A549 (cell line): ENCODE results near the gene HOXD10. TPM values are rescaled to one million over a fixed set of nuclear protein-coding genes. Genes with fewer than 3 reads are reported as not detected.

Experiments
- ATAC-seq, 2 experiments: fragments of 200-7000 bp in 1 of 2; fragments of >200 bp in 1 of 2; cut with Nextera tagmentation in 1 of 2; cut with Tn5 transposase in 1 of 2; 3 replicates each; pipeline versions ENCODE4 v1.8.0 to v1.9.1; 2018 to 2020; ENCODE audit warnings: mild to moderate bottlenecking in 1 of 2, moderate library complexity in 1 of 2
- CTCF ChIA-PET: fragments of 300-600 bp; sonication (Branson Sonifier 250); formaldehyde crosslinking; extraction: SDS; loops from one replicate; lab custom pipeline; 2021; ENCODE audit warnings: antibody characterized with exemption, inconsistent platforms; lab: Yijun Ruan, JAX
- POLR2A ChIA-PET: fragments of 350-600 bp; formaldehyde crosslinking; extraction: SDS; loops from one replicate; lab custom pipeline; 2021; ENCODE audit warnings: antibody characterized with exemption, inconsistent platforms; lab: Yijun Ruan, JAX
- DNase-seq, 2 experiments: peaks; one replicate each; pipeline versions ENCODE4 v3.0.0 to v3.0.0-alpha.2; 2011 to 2016; ENCODE audit warnings: low read depth in 1 of 2, low spot score in 1 of 2
- FAIRE-seq: peaks from 2 replicates; lab custom pipeline; 2011; peaks lifted over from hg19 to GRCh38; lab: Jason Lieb, UNC
- H3K27ac ChIP-seq, 2 experiments: fragments of >200 bp; sonication (Bioruptor Twin); formaldehyde crosslinking; 3 replicates each; pipeline ENCODE4 v1.5.1; 2016 to 2017
- H3K4me1 ChIP-seq: fragments of >200 bp; sonication (Bioruptor Twin); formaldehyde crosslinking; 3 replicates; pipeline ENCODE4 v1.6.1; 2016
- H3K4me2 ChIP-seq: fragments of >200 bp; sonication (Bioruptor Twin); formaldehyde crosslinking; 3 replicates; pipeline ENCODE4 v1.6.1; 2016
- H3K4me3 ChIP-seq: fragments of >200 bp; sonication (Bioruptor Twin); formaldehyde crosslinking; 3 replicates; pipeline ENCODE4 v1.5.1; 2016
- H3K9me3 ChIP-seq: fragments of >200 bp; sonication (Bioruptor Twin); formaldehyde crosslinking; 3 replicates; pipeline ENCODE4 v1.6.1; 2016
- BHLHE40 ChIP-seq: IDR thresholded peaks from 2 replicates; pipeline ENCODE4 v1.6.1; 2012; ENCODE audit warnings: low read depth, low read length, inconsistent platforms
- CBX8 ChIP-seq: fragments of 200-600 bp; sonication (generic); IDR thresholded peaks from 2 replicates; pipeline ENCODE4 v1.6.1; 2016
- HDAC2 ChIP-seq: fragments of 200-600 bp; sonication (generic); IDR thresholded peaks from 2 replicates; pipeline ENCODE4 v1.6.1; 2016
- HMGXB4 ChIP-seq: fragments of 250-450 bp; sonication (Bioruptor Pico); IDR thresholded peaks from 2 replicates; pipeline ENCODE4 v1.5.0; 2021; ENCODE audit warnings: mild to moderate bottlenecking, moderate library complexity, borderline replicate concordance
- HOXB5 ChIP-seq: fragments of 250-450 bp; sonication (Bioruptor Pico); IDR thresholded peaks from 2 replicates; pipeline ENCODE4 v1.5.0; 2020; ENCODE audit warnings: mild to moderate bottlenecking, moderate library complexity
- JUN ChIP-seq, 2 experiments: fragments of >200 bp; sonication (Bioruptor Twin); formaldehyde crosslinking; IDR thresholded peaks; 2 replicates in 1 of 2; 3 replicates in 1 of 2; pipeline ENCODE4 v1.6.1; 2016 to 2017
- KDM5A ChIP-seq: fragments of 200-600 bp; sonication (generic); IDR thresholded peaks from 2 replicates; pipeline ENCODE4 v1.6.1; 2016; ENCODE audit warnings: antibody characterized with exemption, mild to moderate bottlenecking
- MAFK ChIP-seq: fragments of 450-650 bp; IDR thresholded peaks from 2 replicates; pipeline ENCODE4 v1.6.1; 2014; ENCODE audit not compliant: partially characterized antibody
- PHF8 ChIP-seq: fragments of 200-600 bp; sonication (generic); IDR thresholded peaks from 2 replicates; pipeline ENCODE4 v1.6.1; 2016; ENCODE audit warnings: low read depth, mild to moderate bottlenecking, antibody characterized with exemption, moderate library complexity, borderline replicate concordance
- POLR2A ChIP-seq: IDR thresholded peaks from 2 replicates; pipeline ENCODE4 v1.6.1; 2012; ENCODE audit warnings: mild to moderate bottlenecking, low read length
- RAD21 ChIP-seq, 2 experiments: fragments of >200 bp in 1 of 2; sonication (Bioruptor Twin) in 1 of 2; formaldehyde crosslinking in 1 of 2; IDR thresholded peaks in 1 of 2; conservative IDR thresholded peaks in 1 of 2; 2 replicates in 1 of 2; 3 replicates in 1 of 2; pipeline ENCODE4 v1.6.1; 2012 to 2018; ENCODE audit warnings: inconsistent platforms in 1 of 2
- RCOR1 ChIP-seq: fragments of 150-350 bp; IDR thresholded peaks from 2 replicates; pipeline ENCODE4 v1.6.1; 2014; ENCODE audit warnings: antibody characterized with exemption, low read length, low read depth
- SMC3 ChIP-seq: fragments of >200 bp; sonication (Bioruptor Twin); formaldehyde crosslinking; IDR thresholded peaks from 3 replicates; pipeline ENCODE4 v1.6.1; 2018; ENCODE audit warnings: inconsistent platforms
- ZC3H11A ChIP-seq: fragments of 450-650 bp; IDR thresholded peaks from 2 replicates; pipeline ENCODE4 v1.6.1; 2014; ENCODE audit warnings: antibody characterized with exemption, mild to moderate bottlenecking
- ZSCAN20 ChIP-seq: fragments of 250-450 bp; sonication (Bioruptor Pico); IDR thresholded peaks from 2 replicates; pipeline ENCODE4 v1.8.0; 2022; ENCODE audit warnings: mild to moderate bottlenecking, moderate library complexity
- WGBS: methylation state at CpG from one replicate; pipeline ENCODE4 v1.1.6; 2017; ENCODE audit errors: missing lambda C conversion rate; 5-methylcytosine and 5-hydroxymethylcytosine counted together
- polyA plus RNA-seq, 4 experiments: library from polyadenylated mRNA; depleted of rRNA in 3 of 4; stranded (reverse); fragments of >200 nt; fragmentation: RNase III in 1 of 4; extraction: RNeasy Plus Mini Kit Qiagen cat#74134 plus additional on column Dnase treatment in 1 of 4; gene quantifications; 2 replicates in 3 of 4; 3 replicates in 1 of 4; pipeline ENCODE4 v1.2.3, GENCODE V29; 2011 to 2017
- TF ChIP-seq, protein P1 (sequence below): fragments of 250-450 bp; sonication (Bioruptor Pico); IDR thresholded peaks from 2 replicates; pipeline ENCODE4 v1.5.0; 2020; ENCODE audit warnings: low read depth, mild to moderate bottlenecking, moderate library complexity
- TF ChIP-seq, protein P2 (sequence below): fragments of 200-600 bp; sonication (generic); IDR thresholded peaks from 2 replicates; pipeline ENCODE4 v1.6.1; 2016; ENCODE audit warnings: antibody characterized with exemption, mild to moderate bottlenecking, moderate library complexity
- TF ChIP-seq, protein P3 (sequence below): fragments of >200 bp; sonication (Bioruptor Twin); formaldehyde crosslinking; IDR thresholded peaks from 3 replicates; pipeline ENCODE4 v1.6.1; 2016

HOXD10 gene
- polyA plus RNA-seq, 2 of the 4 experiments (the other 2 are of a cell fraction) = 4.3 to 4.8 TPM

GRCh38 chr2:176127774-176128072, 11.1 kb downstream of the HOXD10 start:
- Histone ChIP-seq H3K4me1 (0 out of 3 replicates have a peak, but pooled peaks cover 3% of the 10 kb centered on the region), H3K9me3 (no peaks in the 10 kb centered on the region), H3K4me3 (no peak overlapping the region), H3K27ac (no peak overlapping the region), H3K4me2 (no peak overlapping the region)
- FAIRE-seq (no peak), DNase-seq (no peak), ATAC-seq (no peak)
- CTCF ChIA-PET = interaction anchor here (0.7 to 9.5 kb wide), 32 partner anchors 11 to 1206 kb away, joined by 3 to 139 read pairs (median 6); partner anchors contain the start of gene HOXD10
- TF ChIP-seq RCOR1 (no peak), POLR2A (no peak), PHF8 (no peak), SMC3 (no peak)
- 74% methylated on average over 4 of the region's 4 CpGs for WGBS
- POLR2A ChIA-PET = no interaction called here

DNA sequence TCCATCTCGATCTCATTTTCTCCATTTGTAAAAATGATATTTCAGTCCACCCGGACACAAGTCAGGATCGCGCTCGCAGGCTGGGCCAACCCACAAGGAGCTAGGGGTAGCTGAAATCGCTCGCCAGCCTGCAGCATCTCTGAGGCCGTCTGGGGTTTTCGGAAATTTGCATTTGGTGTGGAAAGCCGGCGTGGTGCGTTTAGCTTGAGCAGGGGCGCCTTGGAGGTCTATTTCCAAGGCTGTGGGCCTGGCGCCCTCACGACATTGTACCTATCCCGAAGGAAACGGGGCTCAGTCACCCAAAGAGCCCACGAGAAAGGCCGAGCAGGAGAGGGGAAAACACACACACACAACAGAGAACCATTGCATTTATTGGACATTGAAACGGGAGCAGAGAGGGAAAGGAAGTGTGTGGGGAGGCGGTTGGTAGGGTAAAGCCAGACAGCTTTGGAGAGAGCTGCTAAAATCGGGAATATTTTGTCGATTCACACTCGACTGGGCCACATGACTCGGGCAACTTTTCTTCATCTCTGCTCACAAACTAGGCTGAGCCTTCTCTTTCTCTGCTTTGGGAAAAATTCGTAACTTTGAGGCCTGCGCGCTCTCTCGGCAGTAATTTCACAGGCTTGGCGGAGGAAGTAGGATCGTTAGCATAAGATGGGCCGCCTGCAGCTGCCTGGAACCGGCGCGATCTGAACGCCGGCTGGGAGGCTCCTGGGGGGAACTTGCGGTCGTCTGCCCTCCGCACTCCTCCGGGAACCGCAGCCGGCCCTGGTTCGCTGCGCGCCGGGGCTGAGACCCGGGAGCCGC, 11.8 kb downstream of the HOXD10 start:
- no peak for DNase-seq
- Histone ChIP-seq H3K4me2 (no peak overlapping the region; the same call in 2 of the 3 replicates), H3K4me1 (0 out of 3 replicates have a peak, but pooled peaks cover 3% of the 10 kb centered on the region), H3K9me3 (no peaks in the 10 kb centered on the region)
- ATAC-seq = no peak
- no peak for FAIRE-seq
- POLR2A ChIA-PET = interaction anchor here (1.2 kb wide), 1 partner anchor 141 kb away, joined by 3 read pairs; the partner anchor contains the start of gene MTX2
- TF ChIP-seq, protein P1, sequence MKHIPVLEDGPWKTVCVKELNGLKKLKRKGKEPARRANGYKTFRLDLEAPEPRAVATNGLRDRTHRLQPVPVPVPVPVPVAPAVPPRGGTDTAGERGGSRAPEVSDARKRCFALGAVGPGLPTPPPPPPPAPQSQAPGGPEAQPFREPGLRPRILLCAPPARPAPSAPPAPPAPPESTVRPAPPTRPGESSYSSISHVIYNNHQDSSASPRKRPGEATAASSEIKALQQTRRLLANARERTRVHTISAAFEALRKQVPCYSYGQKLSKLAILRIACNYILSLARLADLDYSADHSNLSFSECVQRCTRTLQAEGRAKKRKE = no peak
- TF ChIP-seq, protein P2, sequence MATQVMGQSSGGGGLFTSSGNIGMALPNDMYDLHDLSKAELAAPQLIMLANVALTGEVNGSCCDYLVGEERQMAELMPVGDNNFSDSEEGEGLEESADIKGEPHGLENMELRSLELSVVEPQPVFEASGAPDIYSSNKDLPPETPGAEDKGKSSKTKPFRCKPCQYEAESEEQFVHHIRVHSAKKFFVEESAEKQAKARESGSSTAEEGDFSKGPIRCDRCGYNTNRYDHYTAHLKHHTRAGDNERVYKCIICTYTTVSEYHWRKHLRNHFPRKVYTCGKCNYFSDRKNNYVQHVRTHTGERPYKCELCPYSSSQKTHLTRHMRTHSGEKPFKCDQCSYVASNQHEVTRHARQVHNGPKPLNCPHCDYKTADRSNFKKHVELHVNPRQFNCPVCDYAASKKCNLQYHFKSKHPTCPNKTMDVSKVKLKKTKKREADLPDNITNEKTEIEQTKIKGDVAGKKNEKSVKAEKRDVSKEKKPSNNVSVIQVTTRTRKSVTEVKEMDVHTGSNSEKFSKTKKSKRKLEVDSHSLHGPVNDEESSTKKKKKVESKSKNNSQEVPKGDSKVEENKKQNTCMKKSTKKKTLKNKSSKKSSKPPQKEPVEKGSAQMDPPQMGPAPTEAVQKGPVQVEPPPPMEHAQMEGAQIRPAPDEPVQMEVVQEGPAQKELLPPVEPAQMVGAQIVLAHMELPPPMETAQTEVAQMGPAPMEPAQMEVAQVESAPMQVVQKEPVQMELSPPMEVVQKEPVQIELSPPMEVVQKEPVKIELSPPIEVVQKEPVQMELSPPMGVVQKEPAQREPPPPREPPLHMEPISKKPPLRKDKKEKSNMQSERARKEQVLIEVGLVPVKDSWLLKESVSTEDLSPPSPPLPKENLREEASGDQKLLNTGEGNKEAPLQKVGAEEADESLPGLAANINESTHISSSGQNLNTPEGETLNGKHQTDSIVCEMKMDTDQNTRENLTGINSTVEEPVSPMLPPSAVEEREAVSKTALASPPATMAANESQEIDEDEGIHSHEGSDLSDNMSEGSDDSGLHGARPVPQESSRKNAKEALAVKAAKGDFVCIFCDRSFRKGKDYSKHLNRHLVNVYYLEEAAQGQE = no peak
- TF ChIP-seq RAD21 (conservative IDR thresholded peaks at IDR 0.05 in 1 of 2, IDR thresholded peaks at IDR 0.05 in 1 of 2) = no peak
- no peak for TF ChIP-seq BHLHE40
- no peak for TF ChIP-seq MAFK
- TF ChIP-seq SMC3 = no peak
- TF ChIP-seq KDM5A = no peak
- TF ChIP-seq, all 56 proteins: peak for 0
- CTCF ChIA-PET = interaction anchor here (1.1 to 9.5 kb wide), 19 partner anchors 11 to 1205 kb away, joined by 3 to 139 read pairs (median 9); partner anchors contain the start of gene HOXD10
- Histone ChIP-seq H3K27ac (no peak overlapping the region), H3K4me3 (no peak overlapping the region)
- WGBS = 95% methylated on average over 49 of the region's 49 CpGs

- Histone ChIP-seq H3K27ac (peak within 1 kb of the TSS; percentile 88 to 94), H3K9me3 (no peaks in the 10 kb centered on the region), H3K4me3 (peak within 1 kb of the TSS; percentile 81), H3K4me1 (0 out of 3 replicates have a peak, but pooled peaks cover 3% of the 10 kb centered on the region), H3K4me2 (peak within 1 kb of the TSS; percentile 85)
- DNase-seq (peak; percentile 38 to 85), ATAC-seq (peak; percentile 65 to 73), FAIRE-seq (no peak)
- CTCF ChIA-PET = interaction anchor here (1.0 to 9.5 kb wide), 7 partner anchors 11 to 1032 kb away, joined by 3 to 139 read pairs (median 28); no protein-coding TSS in a partner anchor
- 67% methylated on average over 33 of the region's 64 CpGs for WGBS
- POLR2A ChIA-PET = interaction anchor here (1.2 kb wide), 1 partner anchor 140 kb away, joined by 3 read pairs; the partner anchor contains the start of gene MTX2
- TF ChIP-seq CBX8 (no peak), JUN (IDR thresholded peaks at IDR 0.05) (peak in 1 of 2 experiments; percentile 50; a peak in 2 of 5 replicates), PHF8 (no peak), HDAC2 (no peak), HMGXB4 (no peak), HOXB5 (CRISPR knock-in tag) (no peak), ZSCAN20 (no peak), ZC3H11A (no peak)
- TF ChIP-seq, protein P2 = no peak
- TF ChIP-seq, protein P3, sequence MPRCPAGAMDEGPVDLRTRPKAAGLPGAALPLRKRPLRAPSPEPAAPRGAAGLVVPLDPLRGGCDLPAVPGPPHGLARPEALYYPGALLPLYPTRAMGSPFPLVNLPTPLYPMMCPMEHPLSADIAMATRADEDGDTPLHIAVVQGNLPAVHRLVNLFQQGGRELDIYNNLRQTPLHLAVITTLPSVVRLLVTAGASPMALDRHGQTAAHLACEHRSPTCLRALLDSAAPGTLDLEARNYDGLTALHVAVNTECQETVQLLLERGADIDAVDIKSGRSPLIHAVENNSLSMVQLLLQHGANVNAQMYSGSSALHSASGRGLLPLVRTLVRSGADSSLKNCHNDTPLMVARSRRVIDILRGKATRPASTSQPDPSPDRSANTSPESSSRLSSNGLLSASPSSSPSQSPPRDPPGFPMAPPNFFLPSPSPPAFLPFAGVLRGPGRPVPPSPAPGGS = no peak
Observed at GRCh38 chr2:176128982-176129796, 12.6 kb downstream of the HOXD10 start, which contains the start of gene HOXD8. TSS of gene HOXD8 (plus strand) at chr2:176129705. CDS start at chr2:176130367, 662 bp downstream.
